SKM-1 treated with dmso at 0.1 percent for 144 hours (cell line): ENCODE measurements around the gene HDAC7.
"Not testable (repeated sequence)": the region's sequence is repeated elsewhere in the genome, so short reads cannot be mapped to it uniquely, and the experiment has no call there.

ENCODE experiments used
- DNase-seq: peaks from one replicate; lab custom pipeline; 2025; ENCODE audit not compliant: unreplicated experiment; lab: John Stamatoyannopoulos, UW

HDAC7 gene

GRCh38 chr12:47813511-47814196 lies 6.0 kb downstream of the HDAC7 start:
- DNase-seq, result no peak

DNA sequence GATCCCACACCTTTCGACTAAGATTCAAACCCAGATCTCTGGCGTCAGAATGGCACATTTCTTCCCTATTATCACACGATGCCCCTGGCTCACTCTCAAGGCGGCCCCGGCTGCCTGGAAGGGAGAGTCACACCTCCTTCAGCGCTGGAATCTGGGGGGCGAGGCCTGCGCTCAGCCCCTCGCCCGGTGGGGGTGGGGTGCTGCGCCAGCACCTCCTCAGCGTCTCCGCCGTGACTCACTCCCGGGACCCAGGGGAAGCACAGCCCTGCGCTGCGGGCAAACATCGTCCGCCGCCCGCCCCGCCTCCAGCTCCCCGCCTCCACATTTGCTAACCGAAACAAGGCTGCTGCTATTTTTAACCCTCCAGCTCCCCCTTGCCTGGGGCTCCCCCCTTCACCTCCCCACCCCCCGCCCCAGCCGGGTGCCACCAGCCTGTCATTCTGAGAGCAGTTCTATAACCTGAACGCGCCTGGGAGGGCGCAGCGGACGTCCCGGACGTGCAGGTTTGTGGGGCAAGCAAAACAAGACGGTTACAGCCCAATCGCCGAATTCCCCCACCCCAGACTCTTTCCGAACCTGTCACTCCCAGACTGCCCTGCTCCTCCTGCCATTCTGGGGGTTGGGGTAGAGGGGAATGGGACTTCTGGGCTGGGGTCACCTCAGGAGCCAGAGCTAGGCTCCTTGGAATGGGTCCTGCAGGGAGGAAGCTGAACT lies 6.7 kb downstream of the HDAC7 start:
- DNase-seq, result peak; percentile 54

- DNase-seq, result no peak
Observed at GRCh38 chr12:47811581-47812484, 7.9 kb downstream of the HDAC7 start.

GRCh38 chr12:47811072-47811396 lies 8.7 kb downstream of the HDAC7 start:
- no peak for DNase-seq

- not testable (repeated sequence) for DNase-seq
Observed at GRCh38 chr12:47809518-47809917, 10.2 kb downstream of the HDAC7 start.

- DNase-seq, result peak; percentile 31
Observed at GRCh38 chr12:47808574-47809365, 10.9 kb downstream of the HDAC7 start.

DNA sequence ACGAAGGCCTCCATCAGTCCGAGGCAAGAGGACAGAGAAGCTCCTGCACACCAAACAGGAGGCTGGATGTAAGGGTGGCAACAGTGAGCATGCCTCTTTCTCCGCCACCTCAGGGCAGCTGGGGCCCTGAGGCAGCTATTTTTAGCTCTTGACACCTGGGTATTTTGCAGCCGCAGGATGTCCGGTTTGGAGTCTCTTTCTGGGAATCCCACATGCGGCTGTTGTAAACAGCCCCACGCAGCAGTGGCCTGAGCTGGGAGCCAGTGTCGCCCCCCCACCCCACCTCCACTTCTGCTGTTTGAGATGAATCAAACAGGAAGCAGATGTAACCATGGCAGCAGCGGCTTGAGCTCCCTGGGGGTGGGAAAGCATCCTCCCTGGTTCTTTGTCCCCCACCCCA lies 11.7 kb downstream of the HDAC7 start:
- no peak for DNase-seq

DNA sequence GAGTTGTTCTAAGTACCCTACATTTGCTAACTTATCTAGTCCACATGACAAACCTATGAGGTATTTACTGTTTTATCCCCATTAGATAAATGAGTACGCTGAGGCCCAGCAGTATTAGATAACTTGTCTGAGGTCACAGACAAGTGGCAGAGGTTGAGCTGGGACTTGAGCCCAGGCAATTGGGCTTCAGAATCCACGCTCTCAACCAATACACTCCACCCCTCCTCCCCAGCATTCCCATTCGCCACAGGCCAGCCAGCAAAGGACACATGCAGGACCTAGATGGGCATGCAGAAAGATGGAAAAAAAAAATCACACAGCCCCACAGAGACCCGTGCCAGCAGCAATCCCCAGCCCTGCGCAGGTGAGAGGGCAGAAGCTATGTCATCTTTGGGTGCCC lies 12.4 kb downstream of the HDAC7 start:
- no peak for DNase-seq

GRCh38 chr12:47805417-47805816 lies 14.3 kb downstream of the HDAC7 start:
- DNase-seq, result no peak

DNA sequence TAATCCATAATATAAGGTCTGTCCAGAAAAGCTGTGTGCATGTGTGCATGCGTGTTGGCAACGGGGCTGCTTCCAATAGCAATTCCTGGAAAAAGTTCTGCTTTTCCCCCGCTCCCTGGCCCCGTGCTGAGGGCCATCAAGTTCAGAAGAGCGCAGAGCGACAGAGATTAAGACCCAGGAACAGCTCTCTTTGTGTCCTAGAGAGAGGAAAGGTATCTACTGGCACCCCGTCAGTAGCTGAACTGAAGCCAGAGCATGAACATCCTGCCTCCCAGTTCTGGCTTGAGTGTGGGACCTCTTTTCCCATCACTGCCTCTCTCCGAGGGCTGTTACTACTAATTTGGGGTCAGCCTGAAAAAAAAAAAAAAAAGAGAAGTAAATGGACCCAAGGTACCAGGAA lies 15.5 kb downstream of the HDAC7 start:
- DNase-seq, result no peak

GRCh38 chr12:47803191-47803875 lies 16.4 kb downstream of the HDAC7 start:
- peak; percentile 5 for DNase-seq

- DNase-seq, result no peak
Observed at GRCh38 chr12:47802312-47802711, 17.4 kb downstream of the HDAC7 start.

DNA sequence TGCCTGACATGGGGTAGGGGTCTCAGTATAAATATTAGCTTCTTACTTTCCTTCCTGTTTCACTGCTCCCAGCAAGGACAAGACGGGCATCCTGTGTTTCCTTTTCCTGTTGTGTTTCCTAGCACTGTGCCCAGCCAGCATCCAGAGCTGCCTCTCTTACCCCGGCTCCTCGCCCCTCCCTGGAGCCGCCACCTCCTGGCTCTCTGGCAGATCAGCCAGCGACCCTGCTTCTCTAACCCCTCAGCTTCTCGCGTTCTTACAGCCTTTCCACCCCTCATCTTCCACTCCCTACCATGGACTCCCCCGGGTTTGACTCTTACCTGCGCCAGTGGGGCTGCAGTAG lies 17.8 kb downstream of the HDAC7 start:
- no peak for DNase-seq

- DNase-seq, result peak; percentile 10
Observed at GRCh38 chr12:47801170-47801903, 18.4 kb downstream of the HDAC7 start.

- no peak for DNase-seq
Observed at GRCh38 chr12:47800582-47800981, 19.1 kb downstream of the HDAC7 start.

GRCh38 chr12:47799357-47799955 lies 20.2 kb downstream of the HDAC7 start:
- no peak for DNase-seq

- DNase-seq, result no peak
Observed at GRCh38 chr12:47798382-47798948, 21.2 kb downstream of the HDAC7 start.

- no peak for DNase-seq
Observed at GRCh38 chr12:47797441-47797840, 22.3 kb downstream of the HDAC7 start.

GRCh38 chr12:47795814-47796411 lies 23.8 kb downstream of the HDAC7 start:
- no peak for DNase-seq
